GM18505 (cell line): ENCODE measurements around the gene DPYD.

Experiments used
- ATAC-seq: cut with Tn5 transposase; IDR thresholded peaks from one replicate; pipeline ENCODE4 v1.9.1; 2021; ENCODE audit not compliant: unreplicated experiment
- POLR2A ChIP-seq: IDR thresholded peaks from 4 replicates; pipeline ENCODE4 v1.6.1; 2011; ENCODE audit warnings: borderline replicate concordance; ENCODE audit not compliant: insufficient read depth, insufficient read length; ENCODE audit errors: extremely low read depth

DPYD gene

GRCh38 chr1:97385536-97386277, 535.1 kb downstream of the DPYD start:
- TF ChIP-seq POLR2A: no peak
- ATAC-seq: no peak

- no peak for ATAC-seq
- no peak for TF ChIP-seq POLR2A
These were observed 536.4 kb downstream of the DPYD start for GRCh38 chr1:97384294-97384968.

GRCh38 chr1:97383797-97384196, 537.0 kb downstream of the DPYD start:
- no peak for TF ChIP-seq POLR2A
- ATAC-seq: no peak

GRCh38 chr1:97382206-97382605, 538.6 kb downstream of the DPYD start:
- ATAC-seq: no peak
- no peak for TF ChIP-seq POLR2A

- no peak for ATAC-seq
- no peak for TF ChIP-seq POLR2A
These were observed 541.3 kb downstream of the DPYD start for GRCh38 chr1:97379387-97380075.

- no peak for ATAC-seq
- no peak for TF ChIP-seq POLR2A
These were observed 542.2 kb downstream of the DPYD start for GRCh38 chr1:97378596-97378995.

- ATAC-seq: no peak
- no peak for TF ChIP-seq POLR2A
These were observed 543.3 kb downstream of the DPYD start for GRCh38 chr1:97377432-97378034.

GRCh38 chr1:97373000-97373399, 547.8 kb downstream of the DPYD start:
- no peak for ATAC-seq
- TF ChIP-seq POLR2A: no peak

- no peak for ATAC-seq
These were observed 548.3 kb downstream of the DPYD start for GRCh38 chr1:97372531-97372930.

GRCh38 chr1:97368296-97368695, 552.5 kb downstream of the DPYD start:
- TF ChIP-seq POLR2A: no peak
- ATAC-seq: no peak

More at GRCh38 chr1:97372531-97372930, 548.3 kb downstream of the DPYD start:
- TF ChIP-seq POLR2A: no peak

- no peak for TF ChIP-seq POLR2A
- no peak for ATAC-seq
These were observed 553.9 kb downstream of the DPYD start for GRCh38 chr1:97366984-97367383.

GRCh38 chr1:97365026-97365425, 555.8 kb downstream of the DPYD start:
- no peak for TF ChIP-seq POLR2A
- no peak for ATAC-seq

GRCh38 chr1:97364086-97364485, 556.7 kb downstream of the DPYD start:
- TF ChIP-seq POLR2A: no peak

More at GRCh38 chr1:97364086-97364485, 556.7 kb downstream of the DPYD start:
- no peak for ATAC-seq
